HepG2 (cell line): ENCODE results near the gene YIPF1. TPM values are rescaled to one million over a fixed set of nuclear protein-coding genes. Genes with fewer than 3 reads are reported as not detected.

Experiments
- ATAC-seq: fragments of 200-7000 bp; cut with Tn5 transposase; 3 replicates; pipeline ENCODE4 v1.9.1; 2020; ENCODE audit warnings: mild to moderate bottlenecking, moderate library complexity
- BruUV-seq: library from RNA; stranded (reverse); fragments of 400-500 nt; replicated peaks from 2 replicates; lab custom pipeline; 2021; lab: Mats Ljungman, UMichigan
- CTCF ChIA-PET: fragments of 300-600 bp; formaldehyde crosslinking; extraction: SDS; loops from one replicate; lab custom pipeline; 2021; ENCODE audit warnings: low total read pairs, inconsistent platforms, low intra/inter-chr PET ratio; lab: Yijun Ruan, JAX
- POLR2A ChIA-PET: fragments of 350-600 bp; sonication (Branson Sonifier 250); formaldehyde crosslinking; loops from one replicate; lab custom pipeline; 2020; ENCODE audit warnings: antibody characterized with exemption, inconsistent platforms; lab: Yijun Ruan, JAX
- DNase-seq: peaks from one replicate; pipeline ENCODE4 v3.0.0-alpha.2; 2015; ENCODE audit warnings: low spot score
- FAIRE-seq: peaks from 3 replicates; lab custom pipeline; 2011; peaks lifted over from hg19 to GRCh38; lab: Jason Lieb, UNC
- H2AFZ ChIP-seq: one replicate; pipeline ENCODE4 v1.6.1; 2011; ENCODE audit warnings: low read length, inconsistent platforms
- H3K27ac ChIP-seq: fragments of 300-600 bp; 3 replicates; pipeline ENCODE4 v1.8.0; 2011; ENCODE audit warnings: mixed run types, mild to moderate bottlenecking, mixed read lengths, low read length, inconsistent platforms; ENCODE audit not compliant: insufficient read depth; ENCODE audit errors: extremely low read length
- H3K27me3 ChIP-seq, 2 experiments: fragments of 200-600 bp in 1 of 2; 2 replicates in 1 of 2; 3 replicates in 1 of 2; pipeline versions ENCODE4 v1.6.0 to v1.8.0; 2011; ENCODE audit warnings: low read length in 2 of 2, mild to moderate bottlenecking in 2 of 2, moderate library complexity in 2 of 2, inconsistent platforms in 1 of 2; ENCODE audit not compliant: insufficient read depth in 2 of 2, control insufficient read depth in 1 of 2
- H3K36me3 ChIP-seq, 2 experiments: fragments of 200-600 bp in 1 of 2; replicated peaks in 1 of 2; 2 replicates in 1 of 2; 3 replicates in 1 of 2; pipeline versions ENCODE4 v1.5.1 to v1.8.0; 2011; ENCODE audit warnings: low read length in 2 of 2, inconsistent platforms in 1 of 2; ENCODE audit not compliant: insufficient read depth in 2 of 2, control insufficient read depth in 1 of 2
- H3K4me1 ChIP-seq: 2 replicates; pipeline ENCODE4 v1.5.1; 2012; ENCODE audit warnings: low read length, inconsistent platforms; ENCODE audit not compliant: insufficient read depth
- H3K4me2 ChIP-seq: 2 replicates; pipeline ENCODE4 v1.6.0; 2011; ENCODE audit warnings: low read depth, low read length, inconsistent platforms
- H3K4me3 ChIP-seq, 3 experiments: fragments of 200-600 bp in 1 of 3; sonication (generic), shearing (Covaris generic) in 1 of 3; replicated peaks in 1 of 3; 2 replicates each; pipeline ENCODE4 v1.5.1; 2011 to 2016; ENCODE audit warnings: low read length in 3 of 3, inconsistent platforms in 2 of 3, low read depth in 2 of 3, mild to moderate bottlenecking in 2 of 3, control low read depth in 1 of 3, mixed read lengths in 1 of 3; ENCODE audit not compliant: insufficient read depth in 1 of 3
- H3K79me2 ChIP-seq: one replicate; pipeline ENCODE4 v1.6.1; 2011; ENCODE audit warnings: low read length, inconsistent platforms; ENCODE audit not compliant: insufficient read depth
- H3K9ac ChIP-seq: 2 replicates; pipeline ENCODE4 v1.6.0; 2011; ENCODE audit warnings: mild to moderate bottlenecking, low read depth, low read length, inconsistent platforms; ENCODE audit not compliant: insufficient read depth
- H3K9me3 ChIP-seq: 2 replicates; pipeline ENCODE4 v1.5.1; 2012; ENCODE audit warnings: mild to moderate bottlenecking, low read length
- H4K20me1 ChIP-seq: 2 replicates; pipeline ENCODE4 v1.6.0; 2011; ENCODE audit warnings: inconsistent platforms, mild to moderate bottlenecking, low read length, moderate library complexity; ENCODE audit not compliant: insufficient read depth
- ISX ChIP-seq: sonication (generic); formaldehyde crosslinking; conservative IDR thresholded peaks from 2 replicates; pipeline ENCODE4 v1.5.0; 2020; ENCODE audit warnings: missing genetic modification reagents
- NR1H2 ChIP-seq: sonication (generic); formaldehyde crosslinking; IDR thresholded peaks from 2 replicates; pipeline ENCODE4 v1.8.1; 2022; ENCODE audit warnings: low read depth, missing genetic modification reagents, borderline replicate concordance
- ZNF766 ChIP-seq: sonication (generic); formaldehyde crosslinking; IDR thresholded peaks from 2 replicates; pipeline ENCODE4 v1.5.0; 2020; ENCODE audit warnings: missing genetic modification reagents, borderline replicate concordance
- WGBS: methylation state at CpG from one replicate; pipeline ENCODE4 v1.1.6; 2017; ENCODE audit warnings: low lambda C conversion rate; 5-methylcytosine and 5-hydroxymethylcytosine counted together
- in situ Hi-C: cut with HindIII; loops from 2 replicates; pipeline ENCODE4 v1.10.0; 2017; ENCODE audit warnings: low pct_unique_long_range_greater_than_20kb; ENCODE audit not compliant: extremely low pct_ligation_motif_present
- intact Hi-C: fragments of 100-400 bp; cut with micrococcal nuclease; formaldehyde crosslinking; loops from one replicate; pipeline ENCODE4 v1.10.0; 2022; ENCODE audit not compliant: unreplicated experiment
- polyA plus RNA-seq, 8 experiments: library from polyadenylated mRNA; depleted of rRNA in 3 of 8; stranded (reverse) in 7 of 8; unstranded in 1 of 8; fragments of >200 nt; fragmentation: Illumina TruSeq in 4 of 8; extraction: Trizol in 4 of 8; gene quantifications; 2 replicates each; pipeline versions ENCODE4 v1.2.1 to v1.2.3, GENCODE V29; 2011 to 2016; ENCODE audit warnings: low read depth in 4 of 8, missing spikeins in 1 of 8, mixed read lengths in 1 of 8; ENCODE audit not compliant: insufficient read depth in 1 of 8
- total RNA-seq, 5 experiments: library from RNA; depleted of rRNA; stranded (reverse); fragments of >200 nt; fragmentation: Illumina TruSeq; extraction: Trizol; gene quantifications; 2 replicates each; pipeline ENCODE4 v1.2.3, GENCODE V29; 2016; ENCODE audit warnings: low read depth in 1 of 5
- TF ChIP-seq, protein P1 (sequence below): sonication (generic); formaldehyde crosslinking; IDR thresholded peaks from 2 replicates; pipeline ENCODE4 v1.4.0; 2020; ENCODE audit warnings: missing genetic modification reagents, mild to moderate bottlenecking, borderline replicate concordance

Gene YIPF1
- total and polyA plus RNA-seq, 2 of the 13 experiments (the other 11 are each of a cell fraction or from before 2014, with no cell fraction given): 21.1 to 31.9 TPM

- ATAC-seq: no peak
- in situ Hi-C loops (loop anchor here (5.0 kb wide), 1 partner anchor 49 kb away; no protein-coding TSS in a partner anchor), intact Hi-C loops (loop anchor here (5.0 kb wide), 1 partner anchor 54 kb away; the partner anchor contains the start of genes IFT25 and LRRC42)
- H3K4me1 ChIP-seq: peaks cover 73% of the 10 kb centered on the region
- DNase-seq: no peak
- no TSS peak for BruUV-seq
- H3K9me3 ChIP-seq: no peaks in the 10 kb centered on the region
- no peak overlapping the region for H2AFZ ChIP-seq
- H3K4me3 ChIP-seq: no peak overlapping the region
- H3K27me3 ChIP-seq: no peaks in the 10 kb centered on the region; a peak in 1 of 5 replicates
- WGBS: 98% methylated on average over 5 of the region's 5 CpGs
- H3K9ac ChIP-seq: no peak overlapping the region
- H3K36me3 ChIP-seq: no peaks in the 10 kb centered on the region
- peaks cover 13% of the 10 kb centered on the region for H3K79me2 ChIP-seq
- H4K20me1 ChIP-seq: no peaks in the 10 kb centered on the region; the same call in 1 of the 2 replicates
- POLR2A ChIA-PET: interaction anchor here (1.5 to 2.0 kb wide), 2 partner anchors 10 to 17 kb away, joined by 3 to 10 read pairs; no protein-coding TSS in a partner anchor
- no peak overlapping the region for H3K4me2 ChIP-seq
- H3K27ac ChIP-seq: no peak overlapping the region
- TF ChIP-seq ZNF766 (CRISPR knock-in tag): no peak
- TF ChIP-seq NR1H2 (CRISPR knock-in tag): no peak
- no peak for TF ChIP-seq ISX (CRISPR knock-in tag)
- TF ChIP-seq, protein P1, sequence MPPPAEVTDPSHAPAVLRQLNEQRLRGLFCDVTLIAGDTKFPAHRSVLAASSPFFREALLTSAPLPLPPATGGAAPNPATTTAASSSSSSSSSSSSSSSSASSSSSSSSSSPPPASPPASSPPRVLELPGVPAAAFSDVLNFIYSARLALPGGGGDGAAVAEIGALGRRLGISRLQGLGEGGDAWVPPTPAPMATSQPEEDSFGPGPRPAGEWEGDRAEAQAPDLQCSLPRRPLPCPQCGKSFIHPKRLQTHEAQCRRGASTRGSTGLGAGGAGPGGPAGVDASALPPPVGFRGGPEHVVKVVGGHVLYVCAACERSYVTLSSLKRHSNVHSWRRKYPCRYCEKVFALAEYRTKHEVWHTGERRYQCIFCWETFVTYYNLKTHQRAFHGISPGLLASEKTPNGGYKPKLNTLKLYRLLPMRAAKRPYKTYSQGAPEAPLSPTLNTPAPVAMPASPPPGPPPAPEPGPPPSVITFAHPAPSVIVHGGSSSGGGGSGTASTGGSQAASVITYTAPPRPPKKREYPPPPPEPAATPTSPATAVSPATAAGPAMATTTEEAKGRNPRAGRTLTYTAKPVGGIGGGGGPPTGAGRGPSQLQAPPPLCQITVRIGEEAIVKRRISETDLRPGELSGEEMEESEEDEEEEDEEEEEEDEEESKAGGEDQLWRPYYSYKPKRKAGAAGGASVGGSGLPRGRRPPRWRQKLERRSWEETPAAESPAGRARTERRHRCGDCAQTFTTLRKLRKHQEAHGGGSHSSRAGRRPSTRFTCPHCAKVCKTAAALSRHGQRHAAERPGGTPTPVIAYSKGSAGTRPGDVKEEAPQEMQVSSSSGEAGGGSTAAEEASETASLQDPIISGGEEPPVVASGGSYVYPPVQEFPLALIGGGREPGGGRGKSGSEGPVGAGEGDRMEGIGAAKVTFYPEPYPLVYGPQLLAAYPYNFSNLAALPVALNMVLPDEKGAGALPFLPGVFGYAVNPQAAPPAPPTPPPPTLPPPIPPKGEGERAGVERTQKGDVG (CRISPR knock-in tag): no peak
- no peak for FAIRE-seq
- CTCF ChIA-PET: no interaction called here
These were observed 3.3 kb upstream of the YIPF1 start for GRCh38 chr1:53892911-53893310.
